WTC11 (cell line): ENCODE data around the gene PITPNM3.

Experiments
- CREB1 ChIP-seq: sonication (generic); formaldehyde crosslinking; IDR thresholded peaks from 2 replicates; pipeline ENCODE4 v1.8.0; 2023; ENCODE audit warnings: mild to moderate bottlenecking, missing genetic modification reagents
- CREM ChIP-seq: sonication (generic); formaldehyde crosslinking; IDR thresholded peaks from 2 replicates; pipeline ENCODE4 v1.8.1; 2022; ENCODE audit warnings: mild to moderate bottlenecking, missing genetic modification reagents, moderate library complexity
- ESRRA ChIP-seq: sonication (generic); formaldehyde crosslinking; IDR thresholded peaks from 2 replicates; pipeline ENCODE4 v1.8.1; 2022; ENCODE audit warnings: mild to moderate bottlenecking, missing genetic modification reagents, borderline replicate concordance
- JUN ChIP-seq: sonication (generic); formaldehyde crosslinking; IDR thresholded peaks from 2 replicates; pipeline ENCODE4 v1.8.0; 2023; ENCODE audit warnings: mild to moderate bottlenecking, missing genetic modification reagents
- RELA ChIP-seq: sonication (generic); formaldehyde crosslinking; IDR thresholded peaks from 2 replicates; pipeline ENCODE4 v1.8.1; 2022; ENCODE audit warnings: missing genetic modification reagents, mild to moderate bottlenecking, borderline replicate concordance
- SP1 ChIP-seq: sonication (generic); formaldehyde crosslinking; conservative IDR thresholded peaks from 2 replicates; pipeline ENCODE4 v1.8.1; 2022; ENCODE audit warnings: missing genetic modification reagents
- TCF7 ChIP-seq: sonication (generic); formaldehyde crosslinking; IDR thresholded peaks from 2 replicates; pipeline ENCODE4 v1.8.0; 2022; ENCODE audit warnings: mild to moderate bottlenecking, low read depth, missing genetic modification reagents, moderate library complexity
- ZNF423 ChIP-seq: fragments of 250-450 bp; sonication (Bioruptor Pico); IDR thresholded peaks from 2 replicates; pipeline ENCODE4 v2.1.2; 2022; ENCODE audit warnings: mild to moderate bottlenecking, moderate library complexity
- TF ChIP-seq, protein P1 (sequence below): fragments of 200-600 bp; IDR thresholded peaks from 2 replicates; pipeline ENCODE4 v1.8.0; 2022; ENCODE audit warnings: antibody characterized with exemption
- TF ChIP-seq, protein P2 (sequence below): fragments of 250-450 bp; sonication (Bioruptor Pico); IDR thresholded peaks from 2 replicates; pipeline ENCODE4 v1.9.0; 2021; ENCODE audit warnings: mild to moderate bottlenecking
- TF ChIP-seq, protein P3 (sequence below): sonication (generic); formaldehyde crosslinking; IDR thresholded peaks from 2 replicates; pipeline ENCODE4 v1.8.1; 2023; ENCODE audit warnings: mild to moderate bottlenecking, moderate library complexity, missing genetic modification reagents
- TF ChIP-seq, protein P4 (sequence below): sonication (generic); formaldehyde crosslinking; IDR thresholded peaks from 2 replicates; pipeline ENCODE4 v1.8.1; 2022; ENCODE audit warnings: low read depth, mild to moderate bottlenecking, moderate library complexity, missing genetic modification reagents, borderline replicate concordance

DNA sequence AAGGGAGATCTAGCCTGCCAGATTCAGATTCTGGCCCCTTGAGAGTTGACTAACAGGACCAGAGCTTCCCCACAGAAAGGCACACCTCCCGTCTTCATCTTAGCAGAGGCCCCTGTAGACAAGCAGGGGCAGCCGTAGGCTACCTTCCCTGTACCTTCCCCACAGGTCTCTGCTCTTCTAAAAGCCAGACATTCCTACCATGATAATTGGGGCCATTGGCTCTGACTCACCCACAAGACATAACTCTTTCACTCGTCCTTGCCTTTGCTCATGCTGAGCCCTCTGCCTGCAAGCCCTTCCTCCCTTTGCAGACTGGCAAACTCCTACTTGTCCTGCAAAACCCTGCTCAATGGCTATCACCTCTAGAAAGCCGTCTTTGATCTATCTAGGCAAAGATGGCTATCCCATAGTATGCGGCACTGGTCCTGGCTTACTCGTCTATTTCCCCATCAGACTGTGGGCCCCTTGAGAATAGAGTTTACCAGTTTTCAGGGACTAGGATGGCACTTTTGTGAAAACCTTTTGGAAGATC, 68.3 kb downstream of the PITPNM3 start:
- TF ChIP-seq SP1 (CRISPR knock-in tag) (no peak), CREM (no peak), ZNF423 (CRISPR knock-in tag) (no peak), RELA (CRISPR knock-in tag) (no peak), CREB1 (CRISPR knock-in tag) (no peak), ESRRA (CRISPR knock-in tag) (no peak), JUN (no peak), TCF7 (CRISPR knock-in tag) (no peak)
- TF ChIP-seq, protein P1, sequence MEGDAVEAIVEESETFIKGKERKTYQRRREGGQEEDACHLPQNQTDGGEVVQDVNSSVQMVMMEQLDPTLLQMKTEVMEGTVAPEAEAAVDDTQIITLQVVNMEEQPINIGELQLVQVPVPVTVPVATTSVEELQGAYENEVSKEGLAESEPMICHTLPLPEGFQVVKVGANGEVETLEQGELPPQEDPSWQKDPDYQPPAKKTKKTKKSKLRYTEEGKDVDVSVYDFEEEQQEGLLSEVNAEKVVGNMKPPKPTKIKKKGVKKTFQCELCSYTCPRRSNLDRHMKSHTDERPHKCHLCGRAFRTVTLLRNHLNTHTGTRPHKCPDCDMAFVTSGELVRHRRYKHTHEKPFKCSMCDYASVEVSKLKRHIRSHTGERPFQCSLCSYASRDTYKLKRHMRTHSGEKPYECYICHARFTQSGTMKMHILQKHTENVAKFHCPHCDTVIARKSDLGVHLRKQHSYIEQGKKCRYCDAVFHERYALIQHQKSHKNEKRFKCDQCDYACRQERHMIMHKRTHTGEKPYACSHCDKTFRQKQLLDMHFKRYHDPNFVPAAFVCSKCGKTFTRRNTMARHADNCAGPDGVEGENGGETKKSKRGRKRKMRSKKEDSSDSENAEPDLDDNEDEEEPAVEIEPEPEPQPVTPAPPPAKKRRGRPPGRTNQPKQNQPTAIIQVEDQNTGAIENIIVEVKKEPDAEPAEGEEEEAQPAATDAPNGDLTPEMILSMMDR = no peak
- TF ChIP-seq, protein P2, sequence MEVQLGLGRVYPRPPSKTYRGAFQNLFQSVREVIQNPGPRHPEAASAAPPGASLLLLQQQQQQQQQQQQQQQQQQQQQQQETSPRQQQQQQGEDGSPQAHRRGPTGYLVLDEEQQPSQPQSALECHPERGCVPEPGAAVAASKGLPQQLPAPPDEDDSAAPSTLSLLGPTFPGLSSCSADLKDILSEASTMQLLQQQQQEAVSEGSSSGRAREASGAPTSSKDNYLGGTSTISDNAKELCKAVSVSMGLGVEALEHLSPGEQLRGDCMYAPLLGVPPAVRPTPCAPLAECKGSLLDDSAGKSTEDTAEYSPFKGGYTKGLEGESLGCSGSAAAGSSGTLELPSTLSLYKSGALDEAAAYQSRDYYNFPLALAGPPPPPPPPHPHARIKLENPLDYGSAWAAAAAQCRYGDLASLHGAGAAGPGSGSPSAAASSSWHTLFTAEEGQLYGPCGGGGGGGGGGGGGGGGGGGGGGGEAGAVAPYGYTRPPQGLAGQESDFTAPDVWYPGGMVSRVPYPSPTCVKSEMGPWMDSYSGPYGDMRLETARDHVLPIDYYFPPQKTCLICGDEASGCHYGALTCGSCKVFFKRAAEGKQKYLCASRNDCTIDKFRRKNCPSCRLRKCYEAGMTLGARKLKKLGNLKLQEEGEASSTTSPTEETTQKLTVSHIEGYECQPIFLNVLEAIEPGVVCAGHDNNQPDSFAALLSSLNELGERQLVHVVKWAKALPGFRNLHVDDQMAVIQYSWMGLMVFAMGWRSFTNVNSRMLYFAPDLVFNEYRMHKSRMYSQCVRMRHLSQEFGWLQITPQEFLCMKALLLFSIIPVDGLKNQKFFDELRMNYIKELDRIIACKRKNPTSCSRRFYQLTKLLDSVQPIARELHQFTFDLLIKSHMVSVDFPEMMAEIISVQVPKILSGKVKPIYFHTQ (CRISPR knock-in tag) = no peak
- TF ChIP-seq, protein P3, sequence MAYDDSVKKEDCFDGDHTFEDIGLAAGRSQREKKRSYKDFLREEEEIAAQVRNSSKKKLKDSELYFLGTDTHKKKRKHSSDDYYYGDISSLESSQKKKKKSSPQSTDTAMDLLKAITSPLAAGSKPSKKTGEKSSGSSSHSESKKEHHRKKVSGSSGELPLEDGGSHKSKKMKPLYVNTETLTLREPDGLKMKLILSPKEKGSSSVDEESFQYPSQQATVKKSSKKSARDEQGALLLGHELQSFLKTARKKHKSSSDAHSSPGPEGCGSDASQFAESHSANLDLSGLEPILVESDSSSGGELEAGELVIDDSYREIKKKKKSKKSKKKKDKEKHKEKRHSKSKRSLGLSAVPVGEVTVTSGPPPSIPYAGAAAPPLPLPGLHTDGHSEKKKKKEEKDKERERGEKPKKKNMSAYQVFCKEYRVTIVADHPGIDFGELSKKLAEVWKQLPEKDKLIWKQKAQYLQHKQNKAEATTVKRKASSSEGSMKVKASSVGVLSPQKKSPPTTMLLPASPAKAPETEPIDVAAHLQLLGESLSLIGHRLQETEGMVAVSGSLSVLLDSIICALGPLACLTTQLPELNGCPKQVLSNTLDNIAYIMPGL (CRISPR knock-in tag) = no peak
- TF ChIP-seq, protein P4, sequence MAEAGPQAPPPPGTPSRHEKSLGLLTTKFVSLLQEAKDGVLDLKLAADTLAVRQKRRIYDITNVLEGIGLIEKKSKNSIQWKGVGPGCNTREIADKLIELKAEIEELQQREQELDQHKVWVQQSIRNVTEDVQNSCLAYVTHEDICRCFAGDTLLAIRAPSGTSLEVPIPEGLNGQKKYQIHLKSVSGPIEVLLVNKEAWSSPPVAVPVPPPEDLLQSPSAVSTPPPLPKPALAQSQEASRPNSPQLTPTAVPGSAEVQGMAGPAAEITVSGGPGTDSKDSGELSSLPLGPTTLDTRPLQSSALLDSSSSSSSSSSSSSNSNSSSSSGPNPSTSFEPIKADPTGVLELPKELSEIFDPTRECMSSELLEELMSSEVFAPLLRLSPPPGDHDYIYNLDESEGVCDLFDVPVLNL (CRISPR knock-in tag) = no peak
